HepG2 (cell line): ENCODE measurements around the gene P2RY6. TPM values are rescaled to one million over a fixed set of nuclear protein-coding genes. Genes with fewer than 3 reads are reported as not detected.

Experiments used
- BCL6 ChIP-seq: IDR thresholded peaks from 2 replicates; pipeline ENCODE4 v1.6.1; 2016; ENCODE audit warnings: missing genetic modification reagents, missing compliant biosample characterization
- KDM5B ChIP-seq: sonication (generic); formaldehyde crosslinking; IDR thresholded peaks from 2 replicates; pipeline ENCODE4 v1.4.0; 2020; ENCODE audit warnings: missing genetic modification reagents, mild to moderate bottlenecking, borderline replicate concordance
- RFX5 ChIP-seq: IDR thresholded peaks from 2 replicates; pipeline ENCODE4 v1.6.1; 2011; ENCODE audit warnings: low read depth, low read length, improper control_type of control experiment
- RORA ChIP-seq: sonication (generic); formaldehyde crosslinking; IDR thresholded peaks from 2 replicates; pipeline ENCODE4 v1.5.0; 2020; ENCODE audit warnings: mild to moderate bottlenecking, missing genetic modification reagents, moderate library complexity
- SAP130 ChIP-seq: IDR thresholded peaks from 2 replicates; pipeline ENCODE4 v1.6.1; 2016; ENCODE audit warnings: low read depth
- SRF ChIP-seq: IDR thresholded peaks from 2 replicates; pipeline ENCODE4 v1.6.1; 2011; ENCODE audit warnings: mild to moderate bottlenecking, low read depth, low read length, moderate library complexity
- ZFX ChIP-seq: sonication (generic); formaldehyde crosslinking; IDR thresholded peaks from 2 replicates; pipeline ENCODE4 v1.4.0; 2020; ENCODE audit warnings: mild to moderate bottlenecking, low read depth, missing genetic modification reagents, moderate library complexity
- ZNF605 ChIP-seq: sonication (generic); formaldehyde crosslinking; IDR thresholded peaks from 2 replicates; pipeline ENCODE4 v1.8.0; 2022; ENCODE audit warnings: mild to moderate bottlenecking, missing genetic modification reagents
- ZNF768 ChIP-seq: sonication (generic); formaldehyde crosslinking; IDR thresholded peaks from 2 replicates; pipeline ENCODE4 v1.4.0; 2020; ENCODE audit warnings: missing genetic modification reagents
- polyA plus RNA-seq, 8 experiments: library from polyadenylated mRNA; depleted of rRNA in 3 of 8; stranded (reverse) in 7 of 8; unstranded in 1 of 8; fragments of >200 nt; fragmentation: Illumina TruSeq in 4 of 8; extraction: Trizol in 4 of 8; gene quantifications; 2 replicates each; pipeline versions ENCODE4 v1.2.1 to v1.2.3, GENCODE V29; 2011 to 2016; ENCODE audit warnings: low read depth in 4 of 8, missing spikeins in 1 of 8, mixed read lengths in 1 of 8; ENCODE audit not compliant: insufficient read depth in 1 of 8
- total RNA-seq, 5 experiments: library from RNA; depleted of rRNA; stranded (reverse); fragments of >200 nt; fragmentation: Illumina TruSeq; extraction: Trizol; gene quantifications; 2 replicates each; pipeline ENCODE4 v1.2.3, GENCODE V29; 2016; ENCODE audit warnings: low read depth in 1 of 5
- TF ChIP-seq, protein P1 (sequence below): sonication (generic); formaldehyde crosslinking; IDR thresholded peaks from 2 replicates; pipeline ENCODE4 v1.5.0; 2020; ENCODE audit warnings: missing genetic modification reagents, mild to moderate bottlenecking, borderline replicate concordance
- TF ChIP-seq, protein P2 (sequence below): sonication (generic); formaldehyde crosslinking; IDR thresholded peaks from 2 replicates; pipeline ENCODE4 v1.4.0; 2020; ENCODE audit warnings: missing genetic modification reagents, borderline replicate concordance
- TF ChIP-seq, protein P3 (sequence below): sonication (generic); formaldehyde crosslinking; IDR thresholded peaks from 2 replicates; pipeline ENCODE4 v1.5.1; 2020; ENCODE audit warnings: mild to moderate bottlenecking, missing genetic modification reagents, moderate library complexity
- TF ChIP-seq, protein P4 (sequence below): IDR thresholded peaks from 2 replicates; pipeline ENCODE4 v1.6.1; 2016

The P2RY6 gene
- total and polyA plus RNA-seq, 2 of the 13 experiments (the other 11 are each of a cell fraction or from before 2014, with no cell fraction given), result 0.09 to 0.29 TPM

DNA sequence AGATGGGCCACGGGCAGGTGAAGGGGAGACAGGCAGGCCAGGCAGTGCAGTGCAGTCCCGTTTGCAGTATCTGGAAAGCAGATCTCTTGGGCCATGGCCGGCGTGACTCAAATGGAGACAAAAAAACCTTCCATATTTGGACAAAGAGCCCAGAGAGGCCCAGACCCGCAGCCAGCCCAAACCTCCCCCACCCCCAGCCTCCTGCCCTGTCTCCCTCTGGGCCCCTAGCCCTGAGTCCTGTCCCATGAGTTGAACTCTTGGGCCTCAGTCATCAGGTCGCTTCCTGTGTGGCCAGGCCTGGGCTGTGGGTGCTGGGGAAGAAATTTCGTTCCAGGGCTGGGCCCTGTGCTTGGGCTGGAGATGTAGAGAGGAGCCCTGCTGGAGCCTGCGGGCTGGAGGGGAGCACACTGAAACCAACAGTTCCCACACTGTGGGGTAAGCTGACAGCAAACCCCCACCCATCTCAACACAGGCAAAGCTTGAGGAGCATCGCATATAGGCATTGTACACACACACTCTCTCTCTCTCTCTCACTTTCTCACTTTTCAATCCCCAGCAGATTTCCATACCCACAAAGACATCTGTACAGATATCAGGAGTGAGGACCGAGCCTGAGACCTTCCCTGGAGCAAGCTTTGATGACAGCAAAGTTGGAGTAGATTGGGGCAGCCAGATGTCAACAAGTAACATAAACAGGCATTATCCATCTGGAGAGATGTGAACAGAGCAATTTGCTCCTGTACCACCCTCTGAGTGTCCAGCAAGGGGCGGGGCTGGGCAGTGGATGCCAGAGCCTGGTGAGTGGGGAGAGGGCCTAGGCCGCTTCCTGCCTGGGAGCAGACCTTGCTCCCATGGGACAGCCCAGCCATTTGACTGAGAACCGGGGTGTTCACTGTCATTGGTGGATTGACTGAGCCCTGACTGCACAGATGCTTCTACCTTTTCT is 53.2 kb downstream of the P2RY6 start (continued):
- TF ChIP-seq, protein P1, sequence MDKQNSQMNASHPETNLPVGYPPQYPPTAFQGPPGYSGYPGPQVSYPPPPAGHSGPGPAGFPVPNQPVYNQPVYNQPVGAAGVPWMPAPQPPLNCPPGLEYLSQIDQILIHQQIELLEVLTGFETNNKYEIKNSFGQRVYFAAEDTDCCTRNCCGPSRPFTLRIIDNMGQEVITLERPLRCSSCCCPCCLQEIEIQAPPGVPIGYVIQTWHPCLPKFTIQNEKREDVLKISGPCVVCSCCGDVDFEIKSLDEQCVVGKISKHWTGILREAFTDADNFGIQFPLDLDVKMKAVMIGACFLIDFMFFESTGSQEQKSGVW (CRISPR knock-in tag), result no peak
- TF ChIP-seq, protein P2, sequence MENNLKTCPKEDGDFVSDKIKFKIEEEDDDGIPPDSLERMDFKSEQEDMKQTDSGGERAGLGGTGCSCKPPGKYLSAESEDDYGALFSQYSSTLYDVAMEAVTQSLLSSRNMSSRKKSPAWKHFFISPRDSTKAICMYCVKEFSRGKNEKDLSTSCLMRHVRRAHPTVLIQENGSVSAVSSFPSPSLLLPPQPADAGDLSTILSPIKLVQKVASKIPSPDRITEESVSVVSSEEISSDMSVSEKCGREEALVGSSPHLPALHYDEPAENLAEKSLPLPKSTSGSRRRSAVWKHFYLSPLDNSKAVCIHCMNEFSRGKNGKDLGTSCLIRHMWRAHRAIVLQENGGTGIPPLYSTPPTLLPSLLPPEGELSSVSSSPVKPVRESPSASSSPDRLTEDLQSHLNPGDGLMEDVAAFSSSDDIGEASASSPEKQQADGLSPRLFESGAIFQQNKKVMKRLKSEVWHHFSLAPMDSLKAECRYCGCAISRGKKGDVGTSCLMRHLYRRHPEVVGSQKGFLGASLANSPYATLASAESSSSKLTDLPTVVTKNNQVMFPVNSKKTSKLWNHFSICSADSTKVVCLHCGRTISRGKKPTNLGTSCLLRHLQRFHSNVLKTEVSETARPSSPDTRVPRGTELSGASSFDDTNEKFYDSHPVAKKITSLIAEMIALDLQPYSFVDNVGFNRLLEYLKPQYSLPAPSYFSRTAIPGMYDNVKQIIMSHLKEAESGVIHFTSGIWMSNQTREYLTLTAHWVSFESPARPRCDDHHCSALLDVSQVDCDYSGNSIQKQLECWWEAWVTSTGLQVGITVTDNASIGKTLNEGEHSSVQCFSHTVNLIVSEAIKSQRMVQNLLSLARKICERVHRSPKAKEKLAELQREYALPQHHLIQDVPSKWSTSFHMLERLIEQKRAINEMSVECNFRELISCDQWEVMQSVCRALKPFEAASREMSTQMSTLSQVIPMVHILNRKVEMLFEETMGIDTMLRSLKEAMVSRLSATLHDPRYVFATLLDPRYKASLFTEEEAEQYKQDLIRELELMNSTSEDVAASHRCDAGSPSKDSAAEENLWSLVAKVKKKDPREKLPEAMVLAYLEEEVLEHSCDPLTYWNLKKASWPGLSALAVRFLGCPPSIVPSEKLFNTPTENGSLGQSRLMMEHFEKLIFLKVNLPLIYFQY (CRISPR knock-in tag), result 0 out of 2 replicates have a peak, but pooled peaks have one; percentile 25
- TF ChIP-seq SRF (peak; percentile 58; the same call in 1 of the 2 replicates), RFX5 (no peak), ZFX (CRISPR knock-in tag) (peak; percentile 39), ZNF768 (CRISPR knock-in tag) (peak; percentile 80), KDM5B (CRISPR knock-in tag) (peak; percentile 24; the same call in 1 of the 2 replicates), SAP130 (CRISPR knock-in tag) (peak; percentile 15; the same call in 1 of the 2 replicates), RORA (CRISPR knock-in tag) (no peak), BCL6 (CRISPR knock-in tag) (no peak), ZNF605 (0 out of 2 replicates have a peak, but pooled peaks have one; percentile 29)
- TF ChIP-seq, protein P3, sequence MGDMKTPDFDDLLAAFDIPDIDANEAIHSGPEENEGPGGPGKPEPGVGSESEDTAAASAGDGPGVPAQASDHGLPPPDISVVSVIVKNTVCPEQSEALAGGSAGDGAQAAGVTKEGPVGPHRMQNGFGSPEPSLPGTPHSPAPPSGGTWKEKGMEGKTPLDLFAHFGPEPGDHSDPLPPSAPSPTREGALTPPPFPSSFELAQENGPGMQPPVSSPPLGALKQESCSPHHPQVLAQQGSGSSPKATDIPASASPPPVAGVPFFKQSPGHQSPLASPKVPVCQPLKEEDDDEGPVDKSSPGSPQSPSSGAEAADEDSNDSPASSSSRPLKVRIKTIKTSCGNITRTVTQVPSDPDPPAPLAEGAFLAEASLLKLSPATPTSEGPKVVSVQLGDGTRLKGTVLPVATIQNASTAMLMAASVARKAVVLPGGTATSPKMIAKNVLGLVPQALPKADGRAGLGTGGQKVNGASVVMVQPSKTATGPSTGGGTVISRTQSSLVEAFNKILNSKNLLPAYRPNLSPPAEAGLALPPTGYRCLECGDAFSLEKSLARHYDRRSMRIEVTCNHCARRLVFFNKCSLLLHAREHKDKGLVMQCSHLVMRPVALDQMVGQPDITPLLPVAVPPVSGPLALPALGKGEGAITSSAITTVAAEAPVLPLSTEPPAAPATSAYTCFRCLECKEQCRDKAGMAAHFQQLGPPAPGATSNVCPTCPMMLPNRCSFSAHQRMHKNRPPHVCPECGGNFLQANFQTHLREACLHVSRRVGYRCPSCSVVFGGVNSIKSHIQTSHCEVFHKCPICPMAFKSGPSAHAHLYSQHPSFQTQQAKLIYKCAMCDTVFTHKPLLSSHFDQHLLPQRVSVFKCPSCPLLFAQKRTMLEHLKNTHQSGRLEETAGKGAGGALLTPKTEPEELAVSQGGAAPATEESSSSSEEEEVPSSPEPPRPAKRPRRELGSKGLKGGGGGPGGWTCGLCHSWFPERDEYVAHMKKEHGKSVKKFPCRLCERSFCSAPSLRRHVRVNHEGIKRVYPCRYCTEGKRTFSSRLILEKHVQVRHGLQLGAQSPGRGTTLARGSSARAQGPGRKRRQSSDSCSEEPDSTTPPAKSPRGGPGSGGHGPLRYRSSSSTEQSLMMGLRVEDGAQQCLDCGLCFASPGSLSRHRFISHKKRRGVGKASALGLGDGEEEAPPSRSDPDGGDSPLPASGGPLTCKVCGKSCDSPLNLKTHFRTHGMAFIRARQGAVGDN (CRISPR knock-in tag), result peak; percentile 68
- TF ChIP-seq, protein P4, sequence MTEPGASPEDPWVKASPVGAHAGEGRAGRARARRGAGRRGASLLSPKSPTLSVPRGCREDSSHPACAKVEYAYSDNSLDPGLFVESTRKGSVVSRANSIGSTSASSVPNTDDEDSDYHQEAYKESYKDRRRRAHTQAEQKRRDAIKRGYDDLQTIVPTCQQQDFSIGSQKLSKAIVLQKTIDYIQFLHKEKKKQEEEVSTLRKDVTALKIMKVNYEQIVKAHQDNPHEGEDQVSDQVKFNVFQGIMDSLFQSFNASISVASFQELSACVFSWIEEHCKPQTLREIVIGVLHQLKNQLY (CRISPR knock-in tag), result no peak
